Activated naive CD4-positive, alpha-beta T cell treated with anti-CD3 and anti-CD28 coated beads, Interleukin-2, amount 50 U/mL, for 24 hours (primary cell): ENCODE measurements around the gene NVL.

Experiments used
- H3K27ac Mint-ChIP-seq: one replicate; pipeline ENCODE4 v1.8.0; 2021; ENCODE audit warnings: mild to moderate bottlenecking, mixed read lengths
- H3K27me3 Mint-ChIP-seq: one replicate; pipeline ENCODE4 v1.8.0; 2021; ENCODE audit warnings: mixed read lengths
- H3K36me3 Mint-ChIP-seq: one replicate; pipeline ENCODE4 v1.8.0; 2021; ENCODE audit warnings: mixed read lengths
- H3K4me1 Mint-ChIP-seq: one replicate; pipeline ENCODE4 v1.8.0; 2021; ENCODE audit warnings: mixed read lengths
- H3K4me3 Mint-ChIP-seq: one replicate; pipeline ENCODE4 v1.8.0; 2021; ENCODE audit warnings: mild to moderate bottlenecking, mixed read lengths
- H3K9me3 Mint-ChIP-seq: one replicate; pipeline ENCODE4 v1.8.0; 2021; ENCODE audit warnings: mixed read lengths

Gene NVL

DNA sequence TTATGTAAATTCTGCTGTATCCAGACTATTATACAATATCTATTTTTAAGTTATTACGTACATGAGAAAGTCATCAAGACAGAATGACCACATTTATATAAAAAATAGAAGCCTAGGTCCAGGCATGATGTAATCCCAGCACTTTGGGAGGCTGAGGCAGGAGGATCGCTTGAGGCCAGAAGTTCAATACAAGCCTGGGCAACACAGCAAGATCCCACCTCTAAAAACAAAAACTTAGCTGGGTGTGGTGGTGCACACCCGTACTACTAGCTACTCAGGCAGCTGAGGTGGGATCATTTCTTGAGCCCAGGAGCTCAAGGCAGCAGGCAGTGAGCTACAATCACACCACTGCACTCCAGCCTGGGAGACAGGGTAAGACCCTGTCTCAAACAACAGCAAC lies 58.9 kb downstream of the NVL start:
- H3K36me3 Mint-ChIP-seq, result peaks cover 6% of the 10 kb centered on the region
- no peaks in the 10 kb centered on the region for H3K4me1 Mint-ChIP-seq
- H3K4me3 Mint-ChIP-seq, result no peak overlapping the region
- no peak overlapping the region for H3K27ac Mint-ChIP-seq
- no peaks in the 10 kb centered on the region for H3K27me3 Mint-ChIP-seq
- no peaks in the 10 kb centered on the region for H3K9me3 Mint-ChIP-seq

DNA sequence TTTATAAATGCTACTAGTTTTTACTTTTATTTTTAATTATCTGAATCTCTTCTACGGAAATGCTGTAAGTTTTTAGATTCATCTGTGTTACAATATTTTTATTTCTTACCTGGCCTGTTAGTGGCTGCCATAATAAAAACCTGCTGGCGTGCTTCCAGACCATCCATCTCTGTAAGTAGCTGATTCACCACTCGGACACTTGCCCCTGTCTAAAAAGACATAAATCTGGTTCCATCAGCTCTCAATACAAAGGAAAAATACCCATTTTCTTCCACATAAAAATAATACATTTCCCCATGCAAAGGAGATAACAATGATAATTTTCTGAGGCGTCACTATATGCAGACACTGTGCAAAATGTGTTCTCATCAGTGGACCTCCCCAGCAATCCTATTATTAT lies 62.0 kb downstream of the NVL start:
- Mint-ChIP-seq H3K27me3 (no peaks in the 10 kb centered on the region), H3K4me3 (no peak overlapping the region), H3K36me3 (peaks cover 12% of the 10 kb centered on the region), H3K4me1 (peaks cover under 1% of the 10 kb centered on the region), H3K27ac (no peak overlapping the region), H3K9me3 (no peaks in the 10 kb centered on the region)

GRCh38 chr1:224266915-224267856 lies 62.8 kb downstream of the NVL start:
- peak overlapping the region; percentile 12 for H3K27ac Mint-ChIP-seq
- H3K4me3 Mint-ChIP-seq, result no peak overlapping the region
- H3K4me1 Mint-ChIP-seq, result peaks cover 8% of the 10 kb centered on the region
- H3K36me3 Mint-ChIP-seq, result peaks cover 20% of the 10 kb centered on the region
- no peaks in the 10 kb centered on the region for H3K9me3 Mint-ChIP-seq
- no peaks in the 10 kb centered on the region for H3K27me3 Mint-ChIP-seq

DNA sequence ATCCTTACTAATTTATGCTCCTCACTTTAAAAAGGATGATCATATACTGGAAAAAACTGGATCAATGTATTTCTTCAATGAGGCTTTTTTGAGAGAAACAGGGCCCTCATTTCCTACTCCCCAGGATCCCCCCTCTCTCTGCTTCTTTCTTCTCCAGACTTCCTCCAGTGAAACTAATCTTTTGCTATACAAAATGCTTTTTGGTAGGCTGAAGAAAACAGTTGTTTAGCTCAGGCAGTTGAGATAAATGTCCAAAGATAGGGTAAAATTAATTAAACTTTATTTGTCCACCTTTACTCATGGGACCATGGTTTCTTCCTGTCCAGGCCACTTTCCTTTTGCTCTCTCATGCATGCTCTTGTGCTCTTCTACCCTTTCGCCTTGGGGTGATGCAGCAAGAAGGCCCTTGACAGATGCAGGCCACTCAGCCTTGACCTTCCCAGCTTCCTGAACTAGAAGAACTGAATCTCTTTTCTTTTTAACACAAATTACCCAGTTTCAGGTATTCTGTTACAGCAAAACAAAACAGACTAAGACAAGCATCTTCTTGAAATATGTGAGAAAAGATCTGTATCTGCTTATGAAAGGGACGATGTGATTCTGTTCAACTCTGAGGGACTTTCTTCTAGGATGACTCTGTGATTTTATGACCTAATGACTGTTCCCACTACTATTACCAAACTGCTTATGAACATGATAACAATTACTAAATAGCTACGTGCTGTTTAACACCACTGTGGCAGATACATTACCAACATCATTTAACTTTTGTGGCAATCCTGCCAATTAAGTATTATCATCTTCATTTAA lies 63.7 kb downstream of the NVL start:
- Mint-ChIP-seq H3K9me3 (no peaks in the 10 kb centered on the region), H3K27me3 (no peaks in the 10 kb centered on the region), H3K4me1 (peaks cover 16% of the 10 kb centered on the region), H3K4me3 (no peak overlapping the region), H3K36me3 (peaks cover 20% of the 10 kb centered on the region), H3K27ac (peak overlapping the region; percentile 12)

DNA sequence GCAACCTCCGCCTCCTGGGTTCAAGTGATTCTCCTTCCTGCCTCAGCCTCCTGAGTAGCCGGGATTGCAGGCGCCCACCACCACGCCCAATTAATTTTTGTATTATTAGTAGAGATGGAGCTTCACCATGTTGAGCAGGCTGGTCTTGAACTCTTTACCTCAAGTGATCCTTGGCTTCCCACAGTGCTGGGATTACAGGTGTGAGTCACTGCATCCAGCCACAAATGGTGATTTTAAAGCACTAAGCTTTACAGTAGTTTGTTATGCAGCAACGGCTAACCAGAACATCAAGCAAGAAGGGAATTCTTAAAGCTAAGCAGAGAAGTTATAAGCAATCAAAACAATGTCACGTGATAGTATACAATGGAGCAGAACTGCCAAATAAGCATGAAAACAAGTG lies 65.7 kb downstream of the NVL start:
- Mint-ChIP-seq H3K4me3 (no peak overlapping the region), H3K36me3 (peaks cover 18% of the 10 kb centered on the region), H3K27me3 (no peaks in the 10 kb centered on the region), H3K27ac (no peak overlapping the region), H3K9me3 (no peaks in the 10 kb centered on the region), H3K4me1 (peaks cover 19% of the 10 kb centered on the region)

GRCh38 chr1:224262373-224263054 lies 67.5 kb downstream of the NVL start:
- Mint-ChIP-seq H3K27me3 (no peaks in the 10 kb centered on the region), H3K27ac (no peak overlapping the region), H3K4me1 (peaks cover 19% of the 10 kb centered on the region), H3K9me3 (no peaks in the 10 kb centered on the region), H3K36me3 (peaks cover 22% of the 10 kb centered on the region), H3K4me3 (no peak overlapping the region)

- H3K4me3 Mint-ChIP-seq, result no peak overlapping the region
These were observed 70.0 kb downstream of the NVL start for GRCh38 chr1:224259986-224260385.

GRCh38 chr1:224258351-224258750 lies 71.6 kb downstream of the NVL start:
- Mint-ChIP-seq H3K36me3 (peaks cover 15% of the 10 kb centered on the region), H3K9me3 (no peaks in the 10 kb centered on the region)

More at GRCh38 chr1:224259986-224260385, 70.0 kb downstream of the NVL start:
- peaks cover 19% of the 10 kb centered on the region for H3K36me3 Mint-ChIP-seq
- no peak overlapping the region for H3K27ac Mint-ChIP-seq
- peaks cover 19% of the 10 kb centered on the region for H3K4me1 Mint-ChIP-seq
- no peaks in the 10 kb centered on the region for H3K9me3 Mint-ChIP-seq
- H3K27me3 Mint-ChIP-seq, result no peaks in the 10 kb centered on the region

GRCh38 chr1:224256640-224257039 lies 73.3 kb downstream of the NVL start:
- H3K4me3 Mint-ChIP-seq, result no peak overlapping the region
- no peaks in the 10 kb centered on the region for H3K9me3 Mint-ChIP-seq
- H3K36me3 Mint-ChIP-seq, result peaks cover 9% of the 10 kb centered on the region
- no peaks in the 10 kb centered on the region for H3K27me3 Mint-ChIP-seq
- no peak overlapping the region for H3K27ac Mint-ChIP-seq
- H3K4me1 Mint-ChIP-seq, result peaks cover 6% of the 10 kb centered on the region

More at GRCh38 chr1:224258351-224258750, 71.6 kb downstream of the NVL start:
- H3K4me3 Mint-ChIP-seq, result no peak overlapping the region
- H3K27me3 Mint-ChIP-seq, result no peaks in the 10 kb centered on the region
- no peak overlapping the region for H3K27ac Mint-ChIP-seq
- H3K4me1 Mint-ChIP-seq, result peaks cover 19% of the 10 kb centered on the region

DNA sequence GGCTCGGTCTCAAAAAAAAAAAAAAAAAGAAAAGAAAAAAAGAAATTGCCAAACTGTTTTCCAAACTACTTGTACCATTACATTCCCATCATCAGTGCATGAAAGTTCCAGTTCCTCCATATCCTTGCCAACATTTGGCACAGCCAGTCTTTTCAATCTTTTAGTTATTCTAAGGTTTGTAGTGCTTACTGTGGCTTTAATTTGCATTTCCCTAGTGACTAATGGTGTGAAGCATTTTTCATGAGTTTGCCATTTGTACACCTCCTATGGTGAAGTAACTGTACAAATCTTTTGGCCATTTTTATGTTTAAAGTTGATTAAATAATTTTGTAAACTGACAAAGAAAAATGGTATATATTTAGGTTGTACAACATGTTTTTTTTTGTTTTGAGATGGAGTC lies 76.3 kb downstream of the NVL start:
- Mint-ChIP-seq H3K9me3 (no peaks in the 10 kb centered on the region), H3K4me3 (no peak overlapping the region), H3K27me3 (no peaks in the 10 kb centered on the region), H3K4me1 (no peaks in the 10 kb centered on the region), H3K36me3 (peaks cover 9% of the 10 kb centered on the region), H3K27ac (no peak overlapping the region)

DNA sequence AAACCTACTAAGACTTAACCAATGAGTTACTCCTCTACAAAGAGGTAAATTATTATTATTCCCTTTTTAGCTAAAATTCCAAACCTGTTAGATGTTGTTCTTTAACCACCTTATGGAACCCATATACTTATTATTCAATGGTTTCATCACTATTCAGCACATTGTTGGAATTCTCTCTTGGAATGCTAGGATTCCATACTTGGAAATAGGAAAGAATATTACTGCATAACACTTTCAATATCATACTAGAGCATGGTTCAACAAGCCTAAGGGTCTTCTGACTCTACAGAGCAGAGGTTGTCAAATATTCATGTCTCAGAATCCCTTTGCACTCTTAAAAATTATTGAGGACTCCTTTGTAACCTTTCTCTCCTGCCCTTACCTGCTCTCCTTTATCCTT lies 77.5 kb downstream of the NVL start:
- H3K9me3 Mint-ChIP-seq, result no peaks in the 10 kb centered on the region
- peaks cover 12% of the 10 kb centered on the region for H3K36me3 Mint-ChIP-seq
- peak overlapping the region; percentile 10 for H3K27ac Mint-ChIP-seq
- no peak overlapping the region for H3K4me3 Mint-ChIP-seq
- peaks cover 7% of the 10 kb centered on the region for H3K4me1 Mint-ChIP-seq
- no peaks in the 10 kb centered on the region for H3K27me3 Mint-ChIP-seq

- Mint-ChIP-seq H3K36me3 (peaks cover 11% of the 10 kb centered on the region), H3K27me3 (no peaks in the 10 kb centered on the region), H3K9me3 (no peaks in the 10 kb centered on the region), H3K4me3 (no peak overlapping the region), H3K27ac (no peak overlapping the region), H3K4me1 (peaks cover 7% of the 10 kb centered on the region)
These were observed 78.2 kb downstream of the NVL start for GRCh38 chr1:224251741-224252146.

DNA sequence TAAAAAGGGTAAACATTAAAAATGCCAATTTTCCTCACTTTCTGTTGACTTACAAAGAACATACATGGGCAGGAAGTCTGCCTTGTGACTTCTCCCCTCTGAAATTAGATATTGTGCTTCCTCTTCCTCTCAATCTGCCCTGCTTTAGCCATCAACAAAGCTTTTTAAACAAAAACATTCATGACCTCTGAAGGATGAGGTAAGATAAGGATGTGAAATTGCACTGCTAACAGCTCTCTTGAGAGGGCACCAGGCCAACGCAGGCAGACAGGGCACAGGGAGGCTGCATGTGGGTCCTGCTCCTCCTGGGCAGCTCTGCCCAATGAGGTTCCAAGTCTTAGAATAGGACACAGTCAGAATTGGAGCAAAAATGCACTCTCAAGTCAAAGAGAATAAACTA lies 84.8 kb downstream of the NVL start:
- Mint-ChIP-seq H3K27ac (peak overlapping the region; percentile 92), H3K4me1 (peaks cover 28% of the 10 kb centered on the region), H3K36me3 (peaks cover 10% of the 10 kb centered on the region), H3K9me3 (no peaks in the 10 kb centered on the region), H3K27me3 (no peaks in the 10 kb centered on the region), H3K4me3 (peak overlapping the region; percentile 33)

DNA sequence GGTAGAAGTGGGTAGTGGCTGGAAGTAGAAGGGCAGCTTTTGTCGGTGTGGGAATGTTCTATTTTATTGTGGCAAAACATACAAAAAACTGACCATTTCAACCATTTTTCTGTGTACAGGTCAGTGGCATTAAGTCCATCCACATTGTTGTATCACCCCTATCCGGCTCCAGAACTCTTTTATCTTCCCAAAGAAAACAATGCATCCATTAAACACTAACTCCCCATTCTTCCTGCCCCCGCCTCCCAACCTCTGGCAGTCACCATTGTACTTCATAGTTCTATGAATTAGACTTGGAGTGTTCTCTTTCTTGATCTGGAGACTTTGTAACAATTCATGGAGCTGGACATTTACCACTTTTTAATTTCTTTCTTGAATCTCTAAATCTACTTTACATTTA lies 91.2 kb downstream of the NVL start:
- no peaks in the 10 kb centered on the region for H3K4me1 Mint-ChIP-seq

GRCh38 chr1:224238212-224238611 lies 91.8 kb downstream of the NVL start:
- no peaks in the 10 kb centered on the region for H3K4me1 Mint-ChIP-seq
- no peaks in the 10 kb centered on the region for H3K27me3 Mint-ChIP-seq
- no peaks in the 10 kb centered on the region for H3K36me3 Mint-ChIP-seq
- no peaks in the 10 kb centered on the region for H3K9me3 Mint-ChIP-seq
- no peak overlapping the region for H3K4me3 Mint-ChIP-seq
- no peak overlapping the region for H3K27ac Mint-ChIP-seq

More for the DNA sequence above, 91.2 kb downstream of the NVL start:
- Mint-ChIP-seq H3K27ac (no peak overlapping the region), H3K4me3 (no peak overlapping the region), H3K36me3 (no peaks in the 10 kb centered on the region), H3K9me3 (no peaks in the 10 kb centered on the region), H3K27me3 (no peaks in the 10 kb centered on the region)
